Measurements from ENCODE around the gene CXCL11.
"Not testable (repeated sequence)": the region's sequence is repeated elsewhere in the genome, so short reads cannot be mapped to it uniquely, and the experiment has no call there.

The CXCL11 gene

GRCh38 chr4:76035799-76036380 lies at the start of gene CXCL11:
TSS of gene CXCL11 (minus strand) at chr4:76036070. CDS start at chr4:76035987, 83 bp downstream.
- no peak for DNase-seq

GRCh38 chr4:76084542-76084941 lies 48.7 kb upstream of the CXCL11 start:
- DNase-seq, result no peak

- DNase-seq, result no peak
Observed at GRCh38 chr4:76083386-76083988, 47.6 kb upstream of the CXCL11 start.

GRCh38 chr4:76078033-76078613 lies 42.3 kb upstream of the CXCL11 start:
- no peak for DNase-seq

GRCh38 chr4:76074993-76075600 lies 39.2 kb upstream of the CXCL11 start:
- no peak for DNase-seq

- DNase-seq, result no peak
Observed at GRCh38 chr4:76074468-76074867, 38.6 kb upstream of the CXCL11 start, which contains the start of gene ART3. TSS of gene ART3 (plus strand) at chr4:76074709. CDS start at chr4:76075890, 1,181 bp downstream.

GRCh38 chr4:76072760-76073159 lies 36.9 kb upstream of the CXCL11 start:
- no peak for DNase-seq

- DNase-seq, result peak; percentile 68
Observed at GRCh38 chr4:76067652-76068286, 31.9 kb upstream of the CXCL11 start.

- no peak for DNase-seq
Observed at GRCh38 chr4:76066546-76066945, 30.7 kb upstream of the CXCL11 start.

- no peak for DNase-seq
Observed at GRCh38 chr4:76061982-76062381, 26.1 kb upstream of the CXCL11 start.

- no peak for DNase-seq
Observed at GRCh38 chr4:76061421-76061820, 25.6 kb upstream of the CXCL11 start.

GRCh38 chr4:76060506-76060905 lies 24.6 kb upstream of the CXCL11 start:
- DNase-seq, result no peak

GRCh38 chr4:76059750-76060149 lies 23.9 kb upstream of the CXCL11 start:
- no peak for DNase-seq

- no peak for DNase-seq
Observed at GRCh38 chr4:76058888-76059426, 23.1 kb upstream of the CXCL11 start.

GRCh38 chr4:76058302-76058701 lies 22.4 kb upstream of the CXCL11 start:
- DNase-seq, result no peak

- no peak for DNase-seq
Observed at GRCh38 chr4:76055421-76055820, 19.6 kb upstream of the CXCL11 start.

- no peak for DNase-seq
Observed at GRCh38 chr4:76055016-76055415, 19.1 kb upstream of the CXCL11 start.

GRCh38 chr4:76053730-76054129 lies 17.9 kb upstream of the CXCL11 start:
- no peak for DNase-seq

- DNase-seq, result not testable (repeated sequence)
Observed at GRCh38 chr4:76050560-76051050, 14.7 kb upstream of the CXCL11 start.

GRCh38 chr4:76049860-76050416 lies 14.1 kb upstream of the CXCL11 start:
- not testable (repeated sequence) for DNase-seq

- DNase-seq, result not testable (repeated sequence)
Observed at GRCh38 chr4:76044686-76045085, 8.8 kb upstream of the CXCL11 start.

GRCh38 chr4:76043306-76043705 lies 7.4 kb upstream of the CXCL11 start:
- DNase-seq, result not testable (repeated sequence)
